SK-N-MC (cell line): ENCODE measurements around the gene PLXDC1.

Source experiments
- EZH2 ChIP-seq: fragments of 200-600 bp; sonication (generic); IDR thresholded peaks from one replicate; pipeline ENCODE4 v1.6.1; 2017; ENCODE audit warnings: antibody characterized with exemption
- FOXP2 ChIP-seq: optimal IDR thresholded peaks from 2 replicates; pipeline ENCODE3; 2011; ENCODE audit warnings: mild to moderate bottlenecking, moderate library complexity; ENCODE audit not compliant: insufficient read depth; ENCODE audit errors: extremely low read length, control extremely low read depth
- POLR2AphosphoS5 ChIP-seq: IDR thresholded peaks from 2 replicates; pipeline ENCODE4 v1.6.1; 2012; ENCODE audit warnings: mild to moderate bottlenecking, low read depth, low read length, borderline replicate concordance

GRCh38 chr17:39097537-39097936, 53.9 kb downstream of the PLXDC1 start:
- TF ChIP-seq EZH2 = no peak
- no peak for TF ChIP-seq POLR2AphosphoS5
- TF ChIP-seq FOXP2 = no peak
